Thoracic aorta (tissue), 2 donors: ENCODE data around the gene IL12RB1. TPM values are rescaled to one million over a fixed set of nuclear protein-coding genes. Genes with fewer than 3 reads are reported as not detected.
"Not testable (repeated sequence)": the region's sequence is repeated elsewhere in the genome, so short reads cannot be mapped to it uniquely, and the experiment has no call there.

Source experiments
- ATAC-seq: fragments of 150-250 bp; one replicate; pipeline ENCODE4 v1.8.0; 2017; ENCODE audit warnings: low read depth; ENCODE audit not compliant: insufficient number of reproducible peaks, low FRiP score
- DNase-seq: peaks from one replicate; pipeline ENCODE4 v3.0.0-alpha.2; 2020; ENCODE audit warnings: low spot score
- H3K27ac ChIP-seq, 2 donors: fragments of 200-600 bp; sonication (generic); 1 replicate in 1 of 2; 2 replicates in 1 of 2; pipeline ENCODE4 v1.5.1; 2016; ENCODE audit warnings: mild to moderate bottlenecking in 2 of 2, moderate library complexity in 2 of 2
- H3K27me3 ChIP-seq: fragments of 200-600 bp; sonication (generic); replicated peaks from 2 replicates; pipeline ENCODE4 v1.6.0; 2016; ENCODE audit warnings: mild to moderate bottlenecking; ENCODE audit not compliant: insufficient read depth
- H3K36me3 ChIP-seq: fragments of 200-600 bp; sonication (generic); one replicate; pipeline ENCODE4 v1.5.1; 2016
- H3K4me1 ChIP-seq, 2 donors: fragments of 200-600 bp; sonication (generic); 1 replicate in 1 of 2; 2 replicates in 1 of 2; pipeline versions ENCODE4 v1.5.1 to v1.6.0; 2016; ENCODE audit warnings: low read depth in 2 of 2, mild to moderate bottlenecking in 1 of 2; ENCODE audit not compliant: control insufficient read depth in 1 of 2
- H3K4me3 ChIP-seq: fragments of 200-600 bp; sonication (generic); 2 replicates; pipeline ENCODE4 v1.5.1; 2016; ENCODE audit warnings: mild to moderate bottlenecking
- H3K9me3 ChIP-seq: fragments of 200-600 bp; sonication (generic); 2 replicates; pipeline ENCODE4 v1.5.1; 2016
- CTCF ChIP-seq: fragments of 200-600 bp; sonication (generic); IDR thresholded peaks from one replicate; pipeline ENCODE4 v1.5.1; 2019; ENCODE audit warnings: antibody characterized with exemption
- total RNA-seq, 2 donors: library from RNA; depleted of rRNA; stranded (reverse); fragments of >200 nt; gene quantifications; one replicate each; pipeline versions ENCODE4 v1.1.0 to v1.2.3, GENCODE V29; 2016

Gene IL12RB1
- total RNA-seq, 2 donors from 2014 or later, result 1.6 to 5.4 TPM

- Histone ChIP-seq H3K27ac (no peak overlapping the region), H3K9me3 (no peaks in the 10 kb centered on the region), H3K36me3 (no peaks in the 10 kb centered on the region), H3K27me3 (no peaks in the 10 kb centered on the region), H3K4me1 (peaks cover 9 to 36% of the 10 kb centered on the region in 2 donors), H3K4me3 (no peak overlapping the region)
- TF ChIP-seq CTCF, result no peak
- ATAC-seq (no peak), DNase-seq (no peak)
Observed at GRCh38 chr19:18107235-18107634, 20.5 kb upstream of the IL12RB1 start.

- not testable (repeated sequence) for H3K27ac ChIP-seq, H3K9me3 ChIP-seq, H3K27me3 ChIP-seq, ATAC-seq, H3K4me3 ChIP-seq, DNase-seq, H3K36me3 ChIP-seq
- H3K4me1 ChIP-seq, result peaks cover 5 to 26% of the 10 kb centered on the region in 2 donors
Observed at GRCh38 chr19:18105259-18105658, 18.5 kb upstream of the IL12RB1 start.

- no peak for TF ChIP-seq CTCF
- no peak for DNase-seq
- Histone ChIP-seq H3K27ac (peak overlapping the region; percentile 85), H3K4me3 (peak overlapping the region; percentile 67), H3K27me3 (no peaks in the 10 kb centered on the region), H3K36me3 (no peaks in the 10 kb centered on the region), H3K9me3 (no peaks in the 10 kb centered on the region), H3K4me1 (peaks cover 5 to 24% of the 10 kb centered on the region in 2 donors)
- ATAC-seq, result no peak
Observed at GRCh38 chr19:18104793-18105131, 18.0 kb upstream of the IL12RB1 start.

- Histone ChIP-seq H3K9me3 (no peaks in the 10 kb centered on the region), H3K4me1 (peaks cover 20 to 35% of the 10 kb centered on the region in 2 donors), H3K27me3 (no peaks in the 10 kb centered on the region), H3K27ac (peak overlapping the region in 1 of 2 donors; percentile 85), H3K36me3 (no peaks in the 10 kb centered on the region), H3K4me3 (no peak overlapping the region)
- TF ChIP-seq CTCF, result no peak
- DNase-seq, result no peak
- no peak for ATAC-seq
Observed at GRCh38 chr19:18102916-18103542, 16.3 kb upstream of the IL12RB1 start.

- Histone ChIP-seq H3K27ac (no peak overlapping the region), H3K4me3 (no peak overlapping the region), H3K9me3 (no peaks in the 10 kb centered on the region), H3K27me3 (no peaks in the 10 kb centered on the region), H3K36me3 (no peaks in the 10 kb centered on the region), H3K4me1 (peaks cover 21 to 43% of the 10 kb centered on the region in 2 donors)
- no peak for TF ChIP-seq CTCF
- ATAC-seq, result no peak
- DNase-seq, result no peak
Observed at GRCh38 chr19:18101268-18101667, 14.5 kb upstream of the IL12RB1 start.

- no peak for DNase-seq
- Histone ChIP-seq H3K36me3 (no peaks in the 10 kb centered on the region), H3K9me3 (no peaks in the 10 kb centered on the region), H3K4me3 (no peak overlapping the region), H3K27me3 (no peaks in the 10 kb centered on the region), H3K27ac (no peak overlapping the region), H3K4me1 (peaks cover 21 to 43% of the 10 kb centered on the region in 2 donors)
- no peak for TF ChIP-seq CTCF
- no peak for ATAC-seq
Observed at GRCh38 chr19:18100710-18101109, 14.0 kb upstream of the IL12RB1 start.
